ENCODE data around the gene CPXM1.
"Not testable (repeated sequence)": the region's sequence is repeated elsewhere in the genome, so short reads cannot be mapped to it uniquely, and the experiment has no call there.

CPXM1 gene

GRCh38 chr20:2800521-2801285 is at the start of gene CPXM1:
CPXM1 (minus strand) TSS chr20:2800627; CDS start chr20:2800572, 55 bp downstream.
- no peak for DNase-seq

GRCh38 chr20:2849529-2849928 is 49.1 kb upstream of the CPXM1 start:
- no peak for DNase-seq

GRCh38 chr20:2847802-2848201 is 47.4 kb upstream of the CPXM1 start:
- DNase-seq = no peak

GRCh38 chr20:2846698-2847097 is 46.3 kb upstream of the CPXM1 start:
- no peak for DNase-seq

- DNase-seq = no peak
Measured at GRCh38 chr20:2845607-2846006, 45.2 kb upstream of the CPXM1 start.

GRCh38 chr20:2840967-2841531 is 40.6 kb upstream of the CPXM1 start:
- peak; percentile 15 for DNase-seq

GRCh38 chr20:2840138-2840966 is 39.9 kb upstream of the CPXM1 start, which contains the start of the genes PCED1A and VPS16:
PCED1A (minus strand) TSS chr20:2840655; CDS start chr20:2839912, 743 bp downstream.
VPS16 (plus strand) TSS chr20:2840745; CDS start chr20:2840775, 30 bp downstream.
- peak; percentile 82 for DNase-seq

- DNase-seq = no peak
Measured at GRCh38 chr20:2839732-2840137, 39.3 kb upstream of the CPXM1 start.

- no peak for DNase-seq
Measured at GRCh38 chr20:2838847-2839671, 38.6 kb upstream of the CPXM1 start.

- DNase-seq = no peak
Measured at GRCh38 chr20:2838170-2838797, 37.9 kb upstream of the CPXM1 start.

GRCh38 chr20:2837221-2837960 is 37.0 kb upstream of the CPXM1 start:
- no peak for DNase-seq

GRCh38 chr20:2836035-2836434 is 35.6 kb upstream of the CPXM1 start:
- DNase-seq = no peak

- no peak for DNase-seq
Measured at GRCh38 chr20:2835331-2835796, 34.9 kb upstream of the CPXM1 start.

GRCh38 chr20:2834401-2835110 is 34.1 kb upstream of the CPXM1 start:
- DNase-seq = no peak

GRCh38 chr20:2833761-2834160 is 33.3 kb upstream of the CPXM1 start:
- no peak for DNase-seq

GRCh38 chr20:2831206-2831605 is 30.8 kb upstream of the CPXM1 start:
- not testable (repeated sequence) for DNase-seq

GRCh38 chr20:2829376-2829775 is 28.9 kb upstream of the CPXM1 start:
- DNase-seq = no peak

GRCh38 chr20:2826655-2827054 is 26.2 kb upstream of the CPXM1 start:
- no peak for DNase-seq

GRCh38 chr20:2825761-2826160 is 25.3 kb upstream of the CPXM1 start:
- DNase-seq = no peak

GRCh38 chr20:2822073-2822472 is 21.6 kb upstream of the CPXM1 start:
- DNase-seq = no peak

Measured in activated CD4-positive, alpha-beta T cell treated with anti-CD3 and anti-CD28 coated beads for 1 hour (primary cell).